Activated gamma-delta T cell (primary cell): ENCODE measurements around the gene DDX21.
"Not testable (repeated sequence)": the region's sequence is repeated elsewhere in the genome, so short reads cannot be mapped to it uniquely, and the experiment has no call there.

ENCODE experiments used
- DNase-seq: peaks from one replicate; lab custom pipeline; 2025; lab: John Stamatoyannopoulos, UW
- total RNA-seq, 2 donors: gene quantifications; one replicate each; lab custom pipeline; 2026; lab: John Stamatoyannopoulos, UW

Gene DDX21
- total RNA-seq: 198 to 209 reads per million in 2 donors

DNA sequence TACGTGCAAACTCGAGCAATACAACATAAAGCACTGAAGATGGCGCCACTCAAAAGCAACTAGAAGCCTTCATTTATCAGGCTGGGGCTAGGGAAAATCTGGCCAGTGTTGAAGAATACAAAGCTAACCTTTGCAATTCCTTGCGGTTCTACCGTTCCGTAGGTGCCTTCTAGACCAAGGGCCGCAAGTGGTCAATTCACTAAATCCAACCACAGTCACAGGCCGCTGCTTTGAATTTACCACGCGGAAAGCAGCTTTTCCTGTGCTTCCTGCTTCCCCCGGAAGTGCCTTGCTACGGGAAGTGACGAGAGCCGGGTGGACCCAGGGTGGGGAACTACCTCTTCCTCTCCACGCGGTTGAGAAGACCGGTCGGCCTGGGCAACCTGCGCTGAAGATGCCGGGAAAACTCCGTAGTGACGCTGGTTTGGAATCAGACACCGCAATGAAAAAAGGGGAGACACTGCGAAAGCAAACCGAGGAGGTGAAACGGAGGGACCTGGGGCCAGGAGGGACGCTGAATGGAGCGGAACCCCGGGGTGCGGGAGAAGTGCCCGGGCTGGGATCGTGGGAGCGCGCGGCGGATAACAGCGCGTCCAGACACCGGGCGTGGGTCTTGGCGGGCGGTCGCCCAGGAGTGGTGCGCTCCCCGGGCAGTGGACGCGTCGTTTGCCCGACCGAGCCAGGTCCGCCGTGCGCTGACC lies at the start of gene DDX21:
Gene DDX21 (plus strand): TSS at position 339 of the 701 bp plus-strand sequence. CDS start 56 bp downstream, at position 395.
- peak; percentile 43 for DNase-seq

DNA sequence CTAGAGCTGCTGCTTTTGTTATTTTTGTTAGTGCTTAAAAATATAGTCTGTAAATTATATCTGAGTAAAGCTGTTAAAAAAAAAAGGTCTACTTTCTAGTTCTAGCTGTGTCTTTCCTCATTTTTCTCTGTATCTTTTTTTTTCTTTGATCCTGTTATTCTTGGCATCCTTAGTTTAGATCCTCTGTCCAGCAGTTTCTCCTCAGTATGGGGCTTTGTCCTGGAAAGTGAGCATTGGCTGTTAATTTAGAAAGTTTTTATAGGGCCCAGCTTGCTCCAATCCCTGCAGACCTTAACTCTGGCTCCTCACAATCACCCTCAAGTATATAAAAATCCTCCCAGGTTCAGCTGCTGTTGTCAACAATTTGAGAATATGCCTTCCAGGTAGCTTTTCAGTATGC lies 31.4 kb upstream of the DDX21 start:
- no peak for DNase-seq

DNA sequence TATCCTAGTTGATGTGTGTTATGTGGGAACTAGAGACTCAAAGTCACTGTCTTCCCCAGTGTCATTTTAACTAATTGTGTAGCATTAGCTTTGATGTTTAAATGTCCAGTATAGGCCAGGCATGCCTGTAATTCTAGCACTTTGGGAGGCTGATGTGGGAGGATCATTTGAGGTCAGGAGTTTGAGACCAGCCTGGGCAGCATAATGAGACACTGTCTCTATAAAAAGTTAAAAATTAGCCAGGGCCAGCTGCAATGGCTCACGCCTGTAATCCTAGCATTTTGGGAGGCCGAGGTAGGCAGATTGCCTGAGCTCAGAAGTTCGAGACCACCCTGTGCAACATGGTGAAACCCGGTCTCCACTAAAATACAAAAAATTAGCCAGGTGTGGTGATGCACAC lies 30.5 kb upstream of the DDX21 start:
- no peak for DNase-seq

DNA sequence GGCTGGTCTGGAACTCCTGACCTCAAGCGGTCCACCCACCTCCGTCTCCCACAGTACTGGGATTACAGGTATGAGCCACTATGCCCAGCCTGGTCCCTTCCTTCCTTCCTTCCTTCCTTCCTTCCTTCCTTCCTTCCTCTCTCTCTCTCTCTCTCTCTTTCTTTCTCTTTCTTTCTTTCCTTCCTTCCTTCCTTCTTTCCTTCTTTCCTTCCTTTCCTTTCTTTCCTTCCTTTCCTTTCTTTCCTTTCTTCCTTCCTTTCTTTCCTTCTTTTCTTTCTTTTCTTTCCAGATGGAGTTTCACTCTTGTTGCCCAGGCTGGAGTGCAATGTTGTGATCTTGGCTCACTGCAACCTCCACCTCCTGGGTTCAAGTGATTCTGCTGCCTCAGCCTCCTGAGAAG lies 26.8 kb upstream of the DDX21 start:
- not testable (repeated sequence) for DNase-seq

DNA sequence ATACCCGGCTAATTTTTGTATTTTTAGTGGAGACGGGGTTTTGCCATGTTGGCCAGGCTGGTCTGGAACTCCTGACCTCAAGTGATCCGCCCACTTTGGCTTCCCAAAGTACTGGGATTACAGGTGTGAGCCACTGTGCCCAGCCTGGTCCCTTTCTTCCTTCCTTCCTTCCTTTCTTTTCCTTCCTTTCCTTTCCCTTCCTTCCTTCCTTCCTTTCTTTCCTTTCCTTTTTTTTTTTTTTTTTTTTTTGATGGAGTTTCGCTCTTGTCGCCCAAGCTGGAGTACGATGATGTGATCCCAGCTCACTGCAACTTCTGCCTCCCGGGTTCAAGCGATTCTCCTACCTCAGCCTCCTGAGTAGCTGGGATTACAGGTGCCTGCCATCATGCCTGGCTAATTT lies 26.1 kb upstream of the DDX21 start:
- DNase-seq: not testable (repeated sequence)

DNA sequence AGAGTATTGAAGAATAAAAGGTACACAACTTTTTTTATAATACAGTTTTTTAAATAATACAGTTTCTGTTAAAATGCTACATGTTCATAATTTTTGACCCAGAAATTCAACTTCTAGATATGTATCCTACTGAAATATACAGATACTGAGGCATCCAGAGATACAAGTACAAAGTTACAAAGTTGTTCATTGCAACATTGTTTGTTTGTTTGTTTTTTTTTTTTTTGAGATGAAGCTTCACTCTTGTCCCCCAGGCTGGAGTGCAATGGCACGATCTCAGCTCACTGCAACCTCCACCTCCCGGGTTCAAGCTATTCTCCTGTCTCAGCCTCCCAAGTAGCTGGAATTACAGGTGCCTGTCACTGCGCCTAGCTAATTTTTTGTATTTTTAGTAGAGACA lies 23.1 kb upstream of the DDX21 start:
- not testable (repeated sequence) for DNase-seq

DNA sequence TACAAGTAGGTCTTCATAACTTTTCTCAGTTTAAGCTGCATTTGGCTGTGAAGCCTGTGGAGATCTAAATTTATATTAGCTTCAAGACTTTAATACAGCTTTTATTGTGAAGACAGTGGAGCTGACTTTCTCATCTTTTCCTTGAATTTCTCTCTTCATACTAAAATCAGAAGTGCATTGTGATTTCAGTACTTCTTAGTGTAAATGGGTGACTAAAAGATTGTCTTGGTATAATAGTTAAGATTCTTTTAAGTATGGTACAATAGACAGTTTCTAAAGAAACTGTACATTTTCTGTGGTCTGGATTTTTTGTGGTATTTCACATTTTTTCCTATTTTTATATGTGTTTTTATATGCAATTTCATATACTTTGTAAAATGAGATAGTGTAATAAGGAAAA lies 21.0 kb upstream of the DDX21 start:
- DNase-seq: no peak

DNA sequence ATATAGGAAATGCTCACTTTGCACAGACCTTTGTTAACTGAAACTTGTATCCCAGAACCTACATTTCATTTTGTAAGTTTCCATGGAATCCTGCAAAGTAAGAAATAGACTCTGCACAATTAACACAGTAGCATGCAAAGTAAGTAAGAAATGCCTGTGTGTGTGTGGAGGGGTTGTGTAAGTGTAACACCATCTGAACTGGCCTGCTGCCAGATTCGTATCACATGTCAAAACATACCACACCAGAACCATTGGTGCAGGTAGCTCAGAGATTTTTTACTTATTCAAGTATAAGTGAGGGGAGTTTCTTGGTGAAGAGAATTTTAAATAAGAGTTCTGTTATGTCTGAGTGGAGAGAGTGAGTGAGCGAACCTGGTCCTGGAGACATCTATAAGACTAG lies 17.9 kb upstream of the DDX21 start:
- DNase-seq: no peak

DNA sequence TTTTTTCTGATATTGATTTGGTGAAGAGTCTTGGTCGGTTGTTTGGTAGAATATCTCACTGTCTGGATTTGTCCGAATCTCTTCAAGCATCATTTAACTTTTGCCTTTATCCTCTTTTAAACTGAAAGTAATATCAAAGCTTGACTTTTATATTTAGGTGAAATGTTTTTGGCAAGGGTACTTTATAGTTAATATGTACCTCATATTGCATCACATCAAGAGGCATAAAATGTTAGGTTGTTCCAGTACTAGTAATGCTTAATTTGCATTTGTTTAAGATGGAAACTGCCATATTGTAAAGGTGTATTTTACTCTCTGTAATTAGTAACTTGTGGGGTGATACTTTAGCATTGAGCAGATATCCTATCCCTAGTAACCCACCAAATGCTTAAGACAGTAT lies 17.1 kb upstream of the DDX21 start:
- no peak for DNase-seq

DNA sequence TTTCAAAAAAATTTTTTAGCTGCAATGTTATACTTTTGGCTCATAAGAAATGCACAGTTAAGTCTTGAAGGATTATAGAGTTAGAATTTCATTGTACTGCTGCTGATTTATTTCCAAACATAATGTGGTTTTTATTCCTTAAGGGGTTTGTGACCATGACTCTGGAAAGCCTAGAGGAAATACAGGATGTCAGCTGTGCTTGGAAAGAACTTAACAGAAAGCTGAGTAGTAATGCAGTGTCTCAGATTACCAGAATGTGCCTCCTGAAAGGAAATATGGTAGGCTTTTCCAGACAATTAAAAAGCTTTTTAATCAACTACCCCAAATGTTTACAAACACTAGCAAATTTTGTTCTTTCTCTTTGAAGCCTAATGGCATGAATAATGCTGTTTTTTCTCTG lies 15.1 kb upstream of the DDX21 start:
- not testable (repeated sequence) for DNase-seq

DNA sequence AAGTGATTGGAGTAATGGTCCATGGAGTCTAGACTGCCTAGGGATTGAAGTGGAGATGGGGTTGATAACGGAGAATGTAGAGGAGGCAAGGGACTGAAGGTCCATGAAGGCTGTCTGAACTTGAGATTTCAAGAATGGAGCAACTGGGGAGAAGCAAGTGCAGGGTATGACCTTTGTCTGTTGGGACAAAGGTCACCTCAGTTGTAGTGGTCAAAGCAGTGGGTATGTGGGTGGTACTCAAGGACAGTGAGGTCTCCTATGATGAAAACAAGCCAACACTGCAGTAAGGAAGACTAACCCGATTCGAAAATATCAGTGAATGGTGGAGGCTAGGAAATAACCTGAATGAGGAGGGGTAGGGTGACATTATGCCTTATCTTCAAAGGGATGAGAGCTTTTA lies 5.4 kb upstream of the DDX21 start:
- DNase-seq: no peak

DNA sequence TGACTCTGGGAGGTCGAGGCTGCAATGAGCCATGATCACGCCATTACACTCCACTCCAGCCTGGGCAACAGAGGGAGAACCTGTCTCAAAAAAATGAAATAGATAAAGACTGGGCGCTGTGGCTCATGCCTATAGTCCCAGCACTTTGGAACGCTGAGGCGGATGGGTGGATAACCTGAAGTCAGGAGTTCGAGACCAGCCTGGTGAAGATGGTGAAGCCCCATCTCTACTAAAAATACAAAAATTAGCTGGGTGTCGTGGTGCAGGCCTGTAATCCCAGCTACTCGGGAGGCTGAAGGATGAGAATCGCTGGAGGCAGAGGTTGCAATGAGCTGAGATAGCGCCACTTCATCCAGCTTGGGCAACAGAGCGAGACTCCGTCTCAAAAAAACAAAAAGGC lies 1.1 kb upstream of the DDX21 start:
- DNase-seq: no peak

DNA sequence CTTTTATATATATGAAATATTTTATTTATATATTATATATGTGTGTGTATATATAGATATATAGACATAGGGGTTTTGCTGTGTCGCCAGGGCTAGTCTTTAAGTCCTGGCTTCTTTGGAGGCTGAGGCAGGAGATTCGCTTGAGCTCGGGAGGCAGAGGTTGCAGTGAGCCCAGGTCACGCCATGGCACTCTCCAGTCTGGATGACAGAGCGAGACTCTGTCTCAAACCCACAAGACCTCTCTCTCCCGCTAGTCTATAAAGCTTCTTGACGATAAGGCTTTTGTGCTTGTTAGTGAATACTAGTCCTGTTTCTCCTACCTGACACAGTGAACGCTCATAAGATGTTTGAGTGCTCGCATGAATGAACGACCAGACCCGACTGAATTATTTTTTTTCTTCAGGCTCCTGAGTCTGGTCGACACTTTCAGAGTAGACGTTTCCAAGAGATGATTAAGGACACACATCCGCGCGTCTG lies 577 bp upstream of the DDX21 start:
- no peak for DNase-seq

DNA sequence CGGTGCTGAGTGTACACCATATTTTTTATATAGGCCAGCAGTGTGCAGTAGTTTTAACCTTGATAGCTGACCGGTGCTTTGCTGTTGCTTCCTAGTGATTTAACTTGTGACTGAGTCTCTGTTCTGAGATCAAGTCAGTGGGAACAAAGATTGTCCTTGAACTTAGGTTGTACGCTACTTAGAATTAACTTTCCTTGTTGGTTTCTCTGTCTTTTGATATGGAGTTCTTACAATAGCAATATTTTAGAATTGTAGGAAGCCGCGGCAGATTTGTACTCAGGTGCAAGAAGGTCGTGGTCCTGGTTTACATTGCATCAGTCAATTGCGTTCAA lies 1.3 kb downstream of the DDX21 start:
- DNase-seq: no peak

DNA sequence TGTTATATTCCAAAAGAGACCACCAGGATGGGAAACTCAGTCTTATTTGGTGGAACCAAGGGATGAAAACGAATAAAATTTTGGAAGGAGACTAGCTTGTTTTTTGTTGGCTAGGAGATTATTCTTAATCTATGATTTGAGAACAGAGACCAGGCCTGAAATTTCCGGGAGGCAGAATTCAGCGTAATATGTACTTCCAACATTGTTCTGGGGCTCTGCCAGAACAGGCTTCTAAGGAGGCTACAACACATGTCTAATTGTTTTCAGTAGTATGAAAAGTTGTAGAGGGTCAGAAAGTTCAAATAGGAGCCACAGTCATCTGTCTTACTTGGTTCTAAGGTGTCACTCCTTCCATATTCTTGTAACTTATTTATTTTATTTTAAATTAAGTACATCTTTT lies 1.7 kb downstream of the DDX21 start:
- no peak for DNase-seq

DNA sequence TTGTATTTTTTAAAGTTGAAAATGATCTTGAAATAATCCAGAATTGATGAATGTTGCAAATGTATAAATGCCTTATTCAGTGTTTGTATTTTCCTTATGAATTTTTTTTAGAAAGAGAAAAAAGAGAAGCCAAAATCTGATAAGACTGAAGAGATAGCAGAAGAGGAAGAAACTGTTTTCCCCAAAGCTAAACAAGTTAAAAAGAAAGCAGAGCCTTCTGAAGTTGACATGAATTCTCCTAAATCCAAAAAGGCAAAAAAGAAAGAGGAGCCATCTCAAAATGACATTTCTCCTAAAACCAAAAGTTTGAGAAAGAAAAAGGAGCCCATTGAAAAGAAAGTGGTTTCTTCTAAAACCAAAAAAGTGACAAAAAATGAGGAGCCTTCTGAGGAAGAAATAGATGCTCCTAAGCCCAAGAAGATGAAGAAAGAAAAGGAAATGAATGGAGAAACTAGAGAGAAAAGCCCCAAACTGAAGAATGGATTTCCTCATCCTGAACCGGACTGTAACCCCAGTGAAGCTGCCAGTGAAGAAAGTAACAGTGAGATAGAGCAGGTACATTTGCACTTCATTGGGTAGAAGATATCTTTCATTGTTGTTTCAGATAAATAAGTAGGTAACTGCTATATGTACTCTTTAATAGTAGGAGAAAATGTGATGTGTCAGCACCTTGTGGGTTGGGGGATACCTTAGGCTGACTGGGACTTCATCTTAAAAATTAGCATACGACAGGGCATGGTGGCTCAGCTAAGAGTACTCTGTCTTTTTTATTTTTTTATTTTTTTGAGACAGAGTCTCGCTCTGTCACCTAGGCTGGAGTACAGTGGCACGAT lies 3.9 kb downstream of the DDX21 start:
- no peak for DNase-seq

DNA sequence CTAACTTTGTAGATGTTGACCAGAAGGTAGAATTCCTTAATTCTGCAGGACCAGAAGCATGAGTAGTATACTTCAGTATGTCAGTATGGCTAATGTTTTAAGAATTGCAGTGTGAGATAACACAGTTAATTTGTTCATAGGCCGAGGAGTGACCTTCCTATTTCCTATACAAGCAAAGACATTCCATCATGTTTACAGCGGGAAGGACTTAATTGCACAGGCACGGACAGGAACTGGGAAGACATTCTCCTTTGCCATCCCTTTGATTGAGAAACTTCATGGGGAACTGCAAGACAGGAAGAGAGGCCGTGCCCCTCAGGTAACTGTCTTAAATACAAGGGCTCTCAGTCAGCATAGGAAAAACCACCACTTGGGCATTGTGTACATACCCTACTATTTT lies 7.2 kb downstream of the DDX21 start:
- no peak for DNase-seq

DNA sequence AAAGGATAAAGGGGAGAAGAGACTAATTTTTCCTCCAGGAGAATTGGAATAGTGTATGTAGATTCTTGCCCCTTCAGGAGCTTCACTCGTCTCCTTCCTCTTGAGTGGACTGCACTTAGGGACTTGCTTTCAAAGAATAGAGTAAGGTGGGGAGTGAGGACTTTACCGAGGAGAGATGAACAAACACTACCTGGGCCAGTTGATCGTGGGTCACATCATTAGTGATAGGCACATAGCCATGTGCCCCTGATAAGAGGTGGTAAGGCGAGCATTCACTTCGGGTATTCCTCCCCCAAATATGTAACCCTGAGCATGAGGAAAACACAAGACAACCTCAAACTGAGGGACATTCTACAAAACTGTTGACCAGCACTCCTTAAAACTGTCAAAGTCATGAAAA lies 18.0 kb downstream of the DDX21 start:
- DNase-seq: no peak

DNA sequence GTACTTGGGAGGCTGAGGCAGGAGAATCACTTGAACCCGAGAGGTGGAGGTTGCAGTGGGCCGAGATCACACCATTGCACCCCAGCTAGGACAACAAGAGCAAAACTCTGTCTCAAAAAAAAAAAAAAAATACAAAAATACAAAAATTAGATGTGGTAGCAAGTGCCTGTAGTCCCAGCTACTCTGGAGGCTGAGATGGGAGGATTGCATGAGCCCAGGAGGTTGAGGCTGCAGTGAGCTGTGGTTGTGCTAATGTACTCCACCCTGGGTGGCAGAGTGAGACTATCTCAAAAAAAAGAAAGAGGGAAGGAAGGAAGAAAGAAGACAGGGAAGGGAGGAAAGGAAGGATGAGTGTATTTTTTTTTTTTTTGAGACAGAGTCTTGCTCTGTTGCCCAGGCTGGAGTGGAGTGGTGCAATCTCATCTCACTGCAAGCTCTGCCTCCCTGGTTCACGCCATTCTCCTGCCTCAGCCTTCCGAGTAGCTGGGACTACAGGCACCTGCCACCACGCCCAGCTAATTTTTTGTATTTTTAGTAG lies 20.0 kb downstream of the DDX21 start:
- DNase-seq: not testable (repeated sequence)

DNA sequence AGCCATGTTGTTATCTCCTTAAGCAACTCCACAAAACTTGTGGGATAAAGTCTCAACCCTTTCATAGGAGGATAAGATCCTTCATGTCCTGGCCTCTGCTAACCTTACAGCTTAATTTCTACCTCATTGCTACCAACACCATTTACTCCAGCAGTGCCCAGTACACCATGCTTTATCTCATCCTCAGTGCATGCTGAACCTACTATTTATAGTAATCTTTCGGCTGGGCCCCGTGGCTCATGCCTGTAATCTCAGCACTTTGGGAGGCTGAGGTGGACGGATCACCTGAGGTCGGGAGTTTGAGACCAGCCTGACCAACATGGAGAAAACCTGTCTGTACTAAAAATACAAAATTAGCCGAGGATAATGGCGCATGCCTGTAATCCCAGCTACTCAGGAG lies 23.8 kb downstream of the DDX21 start:
- not testable (repeated sequence) for DNase-seq

DNA sequence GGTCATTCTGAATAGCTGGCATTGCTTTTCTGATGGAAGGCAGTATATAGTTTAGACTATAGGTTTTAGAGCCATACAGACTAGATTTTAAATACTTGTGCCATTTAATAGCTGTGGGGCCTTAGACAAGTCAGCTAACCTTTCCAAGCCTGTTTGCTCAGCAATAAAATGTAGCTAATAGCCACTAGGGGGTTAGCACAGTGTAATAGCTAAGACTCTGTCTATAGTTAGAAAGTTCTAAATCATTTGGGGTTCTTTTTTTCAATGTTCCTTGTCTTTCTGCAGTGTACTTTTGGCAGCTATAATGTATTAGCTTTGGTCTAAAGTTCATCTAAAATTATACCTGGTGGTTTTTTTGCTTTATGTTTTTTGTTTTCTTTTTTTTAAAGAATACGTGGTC lies 25.1 kb downstream of the DDX21 start:
- no peak for DNase-seq

DNA sequence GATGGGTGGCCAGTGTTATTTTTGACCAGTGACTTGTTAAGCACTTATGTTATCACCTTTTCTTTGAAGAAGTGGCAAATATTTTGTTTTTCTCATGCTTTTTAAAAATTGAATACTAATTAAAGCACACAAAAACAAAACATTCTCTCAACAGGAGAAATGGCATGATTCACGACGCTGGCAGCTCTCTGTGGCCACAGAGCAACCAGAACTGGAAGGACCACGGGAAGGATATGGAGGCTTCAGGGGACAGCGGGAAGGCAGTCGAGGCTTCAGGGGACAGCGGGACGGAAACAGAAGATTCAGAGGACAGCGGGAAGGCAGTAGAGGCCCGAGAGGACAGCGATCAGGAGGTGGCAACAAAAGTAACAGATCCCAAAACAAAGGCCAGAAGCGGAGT lies 26.4 kb downstream of the DDX21 start:
- no peak for DNase-seq

DNA sequence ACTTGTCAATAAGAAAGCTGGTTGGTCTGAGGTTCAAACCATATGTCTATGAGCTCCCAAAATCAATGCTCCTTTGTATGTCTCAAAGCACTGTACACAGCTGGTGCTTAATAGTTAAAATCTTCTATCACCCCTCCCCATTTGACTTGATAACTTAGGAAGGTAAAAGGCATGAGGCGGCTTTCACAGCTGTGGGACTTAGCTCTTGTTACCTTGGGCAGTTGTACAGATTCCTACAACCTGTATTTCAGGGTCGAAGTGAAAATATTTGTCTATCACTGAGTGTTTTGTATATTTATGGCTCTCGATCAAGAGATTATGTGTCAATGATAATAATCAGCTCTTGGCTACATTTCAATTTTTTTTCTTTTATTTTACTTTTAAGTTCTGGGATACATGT lies 31.6 kb downstream of the DDX21 start:
- no peak for DNase-seq
